WTC11 (cell line): ENCODE results near the gene AGAP1. TPM values are rescaled to one million over a fixed set of nuclear protein-coding genes. Genes with fewer than 3 reads are reported as not detected.

Experiments used
- ATAC-seq: fragments of 200-7000 bp; cut with Tn5 transposase; 2 replicates; pipeline ENCODE4 v1.10.0; 2021; ENCODE audit warnings: mild to moderate bottlenecking, moderate library complexity
- CTCF ChIA-PET: fragments of 300-600 bp; sonication (Branson Sonifier 250); formaldehyde crosslinking; loops from one replicate; lab custom pipeline; 2021; ENCODE audit warnings: antibody characterized with exemption; lab: Charles Lee
- POLR2A ChIA-PET: fragments of 350-600 bp; sonication (Branson Sonifier 250); formaldehyde crosslinking; loops from one replicate; lab custom pipeline; 2021; ENCODE audit warnings: antibody characterized with exemption; lab: Charles Lee
- DNase-seq: peaks from one replicate; pipeline ENCODE4 v3.0.0; 2021; ENCODE audit warnings: low spot score
- H3K27ac Mint-ChIP-seq: 2 replicates; pipeline ENCODE4 v1.8.0; 2021; ENCODE audit warnings: mixed read lengths
- H3K27me3 Mint-ChIP-seq: 2 replicates; pipeline ENCODE4 v1.8.0; 2021; ENCODE audit warnings: low read depth, mild to moderate bottlenecking, moderate library complexity, mixed read lengths
- H3K36me3 Mint-ChIP-seq: 2 replicates; pipeline ENCODE4 v1.8.0; 2021; ENCODE audit warnings: mixed read lengths
- H3K4me1 Mint-ChIP-seq: 2 replicates; pipeline ENCODE4 v1.8.0; 2022; ENCODE audit warnings: mixed read lengths
- H3K4me3 Mint-ChIP-seq: 2 replicates; pipeline ENCODE4 v1.8.0; 2021; ENCODE audit warnings: mild to moderate bottlenecking, moderate library complexity, mixed read lengths
- H3K9me3 Mint-ChIP-seq: 2 replicates; pipeline ENCODE4 v1.8.0; 2021; ENCODE audit warnings: mixed read lengths
- CBFB ChIP-seq: sonication (generic); formaldehyde crosslinking; IDR thresholded peaks from 2 replicates; pipeline ENCODE4 v1.8.1; 2022; ENCODE audit warnings: mild to moderate bottlenecking, low read depth, missing genetic modification reagents
- CREM ChIP-seq: sonication (generic); formaldehyde crosslinking; IDR thresholded peaks from 2 replicates; pipeline ENCODE4 v1.8.1; 2022; ENCODE audit warnings: mild to moderate bottlenecking, missing genetic modification reagents, moderate library complexity
- E2F4 ChIP-seq: sonication (generic); formaldehyde crosslinking; IDR thresholded peaks from 2 replicates; pipeline ENCODE4 v1.8.1; 2022; ENCODE audit warnings: low read depth, mild to moderate bottlenecking, moderate library complexity, missing genetic modification reagents, borderline replicate concordance
- EMX1 ChIP-seq: fragments of 250-450 bp; sonication (Bioruptor Pico); IDR thresholded peaks from 2 replicates; pipeline ENCODE4 v1.8.0; 2021; ENCODE audit warnings: mild to moderate bottlenecking
- FOXK1 ChIP-seq: sonication (generic); formaldehyde crosslinking; IDR thresholded peaks from 2 replicates; pipeline ENCODE4 v1.8.0; 2022; ENCODE audit warnings: mild to moderate bottlenecking, moderate library complexity, missing genetic modification reagents
- GTF2I ChIP-seq: fragments of 250-450 bp; sonication (Bioruptor Pico); conservative IDR thresholded peaks from 2 replicates; pipeline ENCODE4 v1.4.0; 2021; ENCODE audit warnings: mild to moderate bottlenecking
- HMGA2 ChIP-seq: fragments of 250-450 bp; sonication (Bioruptor Pico); IDR thresholded peaks from 2 replicates; pipeline ENCODE4 v1.4.0; 2021; ENCODE audit warnings: mild to moderate bottlenecking, moderate library complexity
- IRF1 ChIP-seq: sonication (generic); formaldehyde crosslinking; IDR thresholded peaks from 2 replicates; pipeline ENCODE4 v1.8.0; 2023; ENCODE audit warnings: missing genetic modification reagents
- JAZF1 ChIP-seq: fragments of 250-450 bp; sonication (Bioruptor Pico); IDR thresholded peaks from 2 replicates; pipeline ENCODE4 v1.9.0; 2021; ENCODE audit warnings: moderate library complexity, mild to moderate bottlenecking, inconsistent platforms
- KAT7 ChIP-seq: sonication (generic); formaldehyde crosslinking; IDR thresholded peaks from 2 replicates; pipeline ENCODE4 v1.8.1; 2023; ENCODE audit warnings: missing genetic modification reagents, mild to moderate bottlenecking, borderline replicate concordance
- NFYB ChIP-seq: sonication (generic); formaldehyde crosslinking; conservative IDR thresholded peaks from 2 replicates; pipeline ENCODE4 v1.8.0; 2022; ENCODE audit warnings: low read depth, missing genetic modification reagents
- NR3C1 ChIP-seq: sonication (generic); formaldehyde crosslinking; conservative IDR thresholded peaks from 2 replicates; pipeline ENCODE4 v1.8.1; 2023; ENCODE audit warnings: low read depth, mild to moderate bottlenecking, missing genetic modification reagents
- PREB ChIP-seq: sonication (generic); formaldehyde crosslinking; IDR thresholded peaks from 2 replicates; pipeline ENCODE4 v1.8.1; 2022; ENCODE audit warnings: mild to moderate bottlenecking, missing genetic modification reagents, moderate library complexity, borderline replicate concordance
- RORB ChIP-seq: fragments of 250-450 bp; sonication (Bioruptor Pico); IDR thresholded peaks from 2 replicates; pipeline ENCODE4 v1.9.0; 2021; ENCODE audit warnings: mild to moderate bottlenecking
- SMAD4 ChIP-seq: sonication (generic); formaldehyde crosslinking; IDR thresholded peaks from 2 replicates; pipeline ENCODE4 v1.8.0; 2022; ENCODE audit warnings: mild to moderate bottlenecking, missing genetic modification reagents
- SOX15 ChIP-seq: fragments of 250-450 bp; sonication (Bioruptor Pico); IDR thresholded peaks from 2 replicates; pipeline ENCODE4 v1.9.0; 2021; ENCODE audit warnings: mild to moderate bottlenecking
- TEAD4 ChIP-seq: sonication (generic); formaldehyde crosslinking; IDR thresholded peaks from 2 replicates; pipeline ENCODE4 v1.8.0; 2022; ENCODE audit warnings: mild to moderate bottlenecking, missing genetic modification reagents
- TP53 ChIP-seq: sonication (generic); formaldehyde crosslinking; IDR thresholded peaks from 2 replicates; pipeline ENCODE4 v1.8.1; 2023; ENCODE audit warnings: mild to moderate bottlenecking, missing genetic modification reagents
- USF1 ChIP-seq: sonication (generic); formaldehyde crosslinking; IDR thresholded peaks from 2 replicates; pipeline ENCODE4 v1.8.0; 2022; ENCODE audit warnings: mild to moderate bottlenecking, missing genetic modification reagents
- USF2 ChIP-seq: sonication (generic); formaldehyde crosslinking; IDR thresholded peaks from 2 replicates; pipeline ENCODE4 v1.8.1; 2023; ENCODE audit warnings: mild to moderate bottlenecking, missing genetic modification reagents, moderate library complexity
- ZNF121 ChIP-seq: sonication (generic); formaldehyde crosslinking; IDR thresholded peaks from 2 replicates; pipeline ENCODE4 v1.8.0; 2023; ENCODE audit warnings: missing genetic modification reagents
- ZNF317 ChIP-seq: sonication (generic); formaldehyde crosslinking; IDR thresholded peaks from 2 replicates; pipeline ENCODE4 v1.8.1; 2023; ENCODE audit warnings: low read depth, mild to moderate bottlenecking, moderate library complexity, missing genetic modification reagents, borderline replicate concordance
- ZNF423 ChIP-seq: fragments of 250-450 bp; sonication (Bioruptor Pico); IDR thresholded peaks from 2 replicates; pipeline ENCODE4 v2.1.2; 2022; ENCODE audit warnings: mild to moderate bottlenecking, moderate library complexity
- ZNF671 ChIP-seq: fragments of 250-450 bp; sonication (Bioruptor Pico); IDR thresholded peaks from 2 replicates; pipeline ENCODE4 v1.8.0; 2021; ENCODE audit warnings: mild to moderate bottlenecking
- total RNA-seq: library from RNA; stranded (reverse); gene quantifications from 3 replicates; pipeline ENCODE4 v1.2.3, GENCODE V29; 2021

Gene AGAP1
- total RNA-seq, 1 experiment from 2014 or later: 49.3 TPM

- Mint-ChIP-seq H3K27ac (no peak overlapping the region; the same call in 1 of the 2 replicates), H3K27me3 (no peaks in the 10 kb centered on the region)
- POLR2A ChIA-PET: no interaction called here
- ATAC-seq: no peak
- CTCF ChIA-PET: interaction anchor here (1.3 kb wide), 1 partner anchor 26 kb away, joined by 3 read pairs; no protein-coding TSS in a partner anchor
- no peak for DNase-seq
- no peak for TF ChIP-seq NR3C1
- no peak for TF ChIP-seq USF1 (CRISPR knock-in tag)
- no peak for TF ChIP-seq ZNF671 (CRISPR knock-in tag)
- no peak for TF ChIP-seq TEAD4 (CRISPR knock-in tag)
- no peak for TF ChIP-seq KAT7
- no peak for TF ChIP-seq JAZF1 (CRISPR knock-in tag)
- TF ChIP-seq PREB (CRISPR knock-in tag): no peak
- TF ChIP-seq USF2 (CRISPR knock-in tag): no peak
- no peak for TF ChIP-seq ZNF317 (CRISPR knock-in tag)
- no peak for TF ChIP-seq ZNF423 (CRISPR knock-in tag)
- no peak for TF ChIP-seq ZNF121 (CRISPR knock-in tag)
- no peak for TF ChIP-seq SMAD4
- no peak for TF ChIP-seq IRF1 (CRISPR knock-in tag)
- TF ChIP-seq E2F4 (CRISPR knock-in tag): no peak
- no peak for TF ChIP-seq FOXK1
- no peak for TF ChIP-seq NFYB (CRISPR knock-in tag)
- TF ChIP-seq, all 79 proteins: peak for 0
- Mint-ChIP-seq H3K4me1 (peaks cover 44% of the 10 kb centered on the region), H3K4me3 (no peak overlapping the region), H3K36me3 (no peaks in the 10 kb centered on the region), H3K9me3 (no peaks in the 10 kb centered on the region)
These were observed 29.2 kb downstream of the AGAP1 start for GRCh38 chr2:235523021-235523420.

GRCh38 chr2:235523486-235524150, 29.8 kb downstream of the AGAP1 start:
- ChIA-PET POLR2A (no interaction called here), CTCF (no interaction called here)
- no peak for ATAC-seq
- H3K36me3 Mint-ChIP-seq: no peaks in the 10 kb centered on the region
- H3K27me3 Mint-ChIP-seq: no peaks in the 10 kb centered on the region
- TF ChIP-seq TP53 (CRISPR knock-in tag): no peak
- TF ChIP-seq GTF2I (CRISPR knock-in tag): no peak
- no peak for TF ChIP-seq RORB (CRISPR knock-in tag)
- no peak for TF ChIP-seq HMGA2 (CRISPR knock-in tag)
- no peak for TF ChIP-seq CREM (CRISPR knock-in tag)
- TF ChIP-seq CBFB (CRISPR knock-in tag): no peak
- no peak for TF ChIP-seq EMX1 (CRISPR knock-in tag)
- no peak for TF ChIP-seq PREB (CRISPR knock-in tag)
- TF ChIP-seq SOX15 (CRISPR knock-in tag): no peak
- no peak for TF ChIP-seq E2F4 (CRISPR knock-in tag)
- TF ChIP-seq ZNF423 (CRISPR knock-in tag): no peak
- H3K4me3 Mint-ChIP-seq: no peak overlapping the region
- H3K9me3 Mint-ChIP-seq: no peaks in the 10 kb centered on the region
- DNase-seq: no peak
- peak overlapping the region; percentile 69; the same call in 1 of the 2 replicates for H3K27ac Mint-ChIP-seq
- H3K4me1 Mint-ChIP-seq: peaks cover 44% of the 10 kb centered on the region
